Fibroblast of lung (primary cell): ENCODE results near the gene PCDHGB4. TPM values are rescaled to one million over a fixed set of nuclear protein-coding genes. Genes with fewer than 3 reads are reported as not detected.
A peak's percentile ranks its signal among the peaks of the same experiment; 100 is the strongest.
"Not testable (repeated sequence)": the region's sequence is repeated elsewhere in the genome, so short reads cannot be mapped to it uniquely, and the experiment has no call there.

ENCODE experiments used
- DNase-seq, 2 donors: peaks; one replicate each; pipeline versions ENCODE4 v3.0.0 to v3.0.0-alpha.2; 2010; ENCODE audit warnings: low read depth in 2 of 2
- H2AFZ ChIP-seq: 2 replicates; pipeline ENCODE4 v1.5.1; 2012; ENCODE audit warnings: low read length, control low read depth, inconsistent platforms
- H3K27ac ChIP-seq: 2 replicates; pipeline ENCODE4 v1.5.1; 2011; ENCODE audit warnings: low read length, control low read depth; ENCODE audit not compliant: insufficient read depth
- H3K27me3 ChIP-seq: 2 replicates; pipeline ENCODE4 v1.5.1; 2011; ENCODE audit warnings: mild to moderate bottlenecking, low read length; ENCODE audit not compliant: control insufficient read depth, insufficient read depth
- H3K36me3 ChIP-seq: 2 replicates; pipeline ENCODE4 v1.5.1; 2011; ENCODE audit warnings: low read length; ENCODE audit not compliant: control insufficient read depth, insufficient read depth
- H3K4me1 ChIP-seq: 2 replicates; pipeline ENCODE4 v1.5.1; 2011; ENCODE audit warnings: low read length; ENCODE audit not compliant: control insufficient read depth, insufficient read depth; ENCODE audit errors: extremely low read depth
- H3K4me2 ChIP-seq: 2 replicates; pipeline ENCODE4 v1.5.1; 2011; ENCODE audit warnings: low read length, control low read depth; ENCODE audit not compliant: insufficient read depth; ENCODE audit errors: extremely low read depth
- H3K4me3 ChIP-seq, 4 experiments: fragments of 200-600 bp in 1 of 4; sonication (generic) in 1 of 4; replicated peaks in 1 of 4; 2 replicates each; pipeline ENCODE4 v1.5.1; 2011 to 2016; ENCODE audit warnings: low read length in 4 of 4, low read depth in 3 of 4, mild to moderate bottlenecking in 3 of 4, control low read depth in 2 of 4, inconsistent platforms in 1 of 4, mixed read lengths in 1 of 4; ENCODE audit not compliant: insufficient read depth in 1 of 4; ENCODE audit errors: control extremely low read depth in 1 of 4
- H3K79me2 ChIP-seq: 2 replicates; pipeline ENCODE4 v1.5.1; 2012; ENCODE audit warnings: mild to moderate bottlenecking, low read length, inconsistent platforms; ENCODE audit not compliant: control insufficient read depth, insufficient read depth
- H3K9ac ChIP-seq: 2 replicates; pipeline ENCODE4 v1.5.1; 2011; ENCODE audit warnings: mild to moderate bottlenecking, low read length, control low read depth; ENCODE audit not compliant: insufficient read depth
- H3K9me3 ChIP-seq: 2 replicates; pipeline ENCODE4 v1.5.1; 2012; ENCODE audit warnings: low read depth, low read length; ENCODE audit not compliant: control insufficient read depth, insufficient read depth
- H4K20me1 ChIP-seq: 2 replicates; pipeline ENCODE4 v1.5.1; 2011; ENCODE audit warnings: low read length; ENCODE audit not compliant: control insufficient read depth, insufficient read depth; ENCODE audit errors: extremely low read depth
- CTCF ChIP-seq, 2 donors: IDR thresholded peaks in 1 of 2; conservative IDR thresholded peaks in 1 of 2; 1 replicate in 1 of 2; 2 replicates in 1 of 2; pipeline ENCODE4 v1.5.1; 2011 to 2012; ENCODE audit warnings: low read length in 2 of 2, control low read depth in 1 of 2, inconsistent platforms in 1 of 2, low read depth in 1 of 2, mild to moderate bottlenecking in 1 of 2
- EZH2 ChIP-seq: IDR thresholded peaks from 2 replicates; pipeline ENCODE4 v1.5.1; 2012; ENCODE audit warnings: low read length, control low read depth, mild to moderate bottlenecking; ENCODE audit errors: missing control alignments
- polyA plus RNA-seq, 2 donors: library from polyadenylated mRNA; depleted of rRNA in 1 of 2; stranded (reverse) in 1 of 2; unstranded in 1 of 2; fragments of >200 nt; gene quantifications; 2 replicates each; pipeline ENCODE4 v1.2.1, GENCODE V29; 2011 to 2012; ENCODE audit warnings: missing spikeins in 1 of 2
- total RNA-seq: library from RNA; depleted of rRNA; stranded (reverse); fragments of >200 nt; gene quantifications from 2 replicates; pipeline ENCODE4 v1.2.1, GENCODE V29; 2014

PCDHGB4 gene
- total and polyA plus RNA-seq, 2 donors (not counting 1 experiment from before 2014, with no cell fraction given), result 13.3 to 18.3 TPM

DNA sequence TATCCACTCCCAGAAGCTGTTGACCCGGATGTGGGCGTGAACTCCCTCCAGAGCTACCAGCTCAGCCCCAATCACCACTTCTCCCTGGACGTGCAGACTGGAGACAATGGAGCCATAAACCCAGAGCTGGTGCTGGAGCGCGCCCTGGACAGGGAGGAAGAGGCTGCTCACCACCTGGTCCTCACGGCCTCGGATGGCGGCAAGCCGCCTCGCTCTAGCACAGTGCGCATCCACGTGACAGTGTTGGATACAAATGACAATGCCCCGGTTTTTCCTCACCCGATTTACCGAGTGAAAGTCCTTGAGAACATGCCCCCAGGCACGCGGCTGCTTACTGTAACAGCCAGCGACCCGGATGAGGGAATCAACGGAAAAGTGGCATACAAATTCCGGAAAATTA is 5.8 kb downstream of the PCDHGB4 start:
- Histone ChIP-seq H4K20me1 (no peaks in the 10 kb centered on the region), H3K4me2 (no peak overlapping the region), H3K4me1 (no peaks in the 10 kb centered on the region), H3K4me3 (no peak overlapping the region), H3K79me2 (no peaks in the 10 kb centered on the region), H3K27me3 (no peaks in the 10 kb centered on the region), H3K9me3 (peaks cover 4% of the 10 kb centered on the region), H3K9ac (no peak overlapping the region), H3K36me3 (no peaks in the 10 kb centered on the region), H2AFZ (no peak overlapping the region), H3K27ac (no peak overlapping the region)
- TF ChIP-seq EZH2 (no peak), CTCF (conservative IDR thresholded peaks at IDR 0.05 in 1 of 2, IDR thresholded peaks at IDR 0.05 in 1 of 2; ENCODE audit: low read depth in 1 of 2, low read length in 2 of 2) (no peak)
- DNase-seq, result no peak

DNA sequence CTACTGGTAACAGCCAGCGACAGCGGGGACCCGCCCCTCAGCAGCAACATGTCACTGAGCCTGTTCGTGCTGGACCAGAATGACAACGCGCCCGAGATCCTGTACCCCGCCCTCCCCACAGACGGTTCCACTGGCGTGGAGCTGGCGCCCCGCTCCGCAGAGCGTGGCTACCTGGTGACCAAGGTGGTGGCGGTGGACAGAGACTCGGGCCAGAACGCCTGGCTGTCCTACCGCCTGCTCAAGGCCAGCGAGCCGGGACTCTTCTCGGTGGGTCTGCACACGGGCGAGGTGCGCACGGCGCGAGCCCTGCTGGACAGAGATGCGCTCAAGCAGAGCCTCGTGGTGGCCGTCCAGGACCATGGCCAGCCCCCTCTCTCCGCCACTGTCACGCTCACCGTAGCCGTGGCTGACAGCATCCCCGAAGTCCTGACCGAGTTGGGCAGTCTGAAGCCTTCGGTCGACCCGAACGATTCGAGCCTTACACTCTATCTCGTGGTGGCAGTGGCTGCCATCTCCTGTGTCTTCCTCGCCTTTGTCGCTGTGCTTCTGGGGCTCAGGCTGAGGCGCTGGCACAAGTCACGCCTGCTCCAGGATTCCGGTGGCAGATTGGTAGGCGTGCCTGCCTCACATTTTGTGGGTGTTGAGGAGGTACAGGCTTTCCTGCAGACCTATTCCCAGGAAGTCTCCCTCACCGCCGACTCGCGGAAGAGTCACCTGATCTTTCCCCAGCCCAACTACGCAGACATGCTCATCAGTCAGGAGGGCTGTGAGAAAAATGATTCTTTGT is 7.1 kb downstream of the PCDHGB4 start:
- not testable (repeated sequence) for H3K9me3 ChIP-seq, H3K79me2 ChIP-seq, H3K4me1 ChIP-seq, H3K4me2 ChIP-seq, H4K20me1 ChIP-seq, H3K9ac ChIP-seq, DNase-seq, H3K36me3 ChIP-seq, H2AFZ ChIP-seq, H3K27ac ChIP-seq, H3K4me3 ChIP-seq, H3K27me3 ChIP-seq

- peak within 1 kb of the TSS; percentile 50 for H3K27ac ChIP-seq
- H3K27me3 ChIP-seq, H3K4me1 ChIP-seq, H4K20me1 ChIP-seq, H3K79me2 ChIP-seq, H3K36me3 ChIP-seq, H3K9ac ChIP-seq, H2AFZ ChIP-seq, H3K9me3 ChIP-seq: not testable (repeated sequence)
- peak; percentile 50 to 65 for DNase-seq
- H3K4me3 ChIP-seq, result peak within 1 kb of the TSS; percentile 22 to 56 (median 39)
- peak; percentile 54 to 60 for TF ChIP-seq CTCF (conservative IDR thresholded peaks at IDR 0.05 in 1 of 2, IDR thresholded peaks at IDR 0.05 in 1 of 2; ENCODE audit: low read depth in 1 of 2, low read length in 2 of 2)
- peak within 1 kb of the TSS; percentile 23 for H3K4me2 ChIP-seq
These were observed 10.5 kb downstream of the PCDHGB4 start, which contains the start of gene PCDHGB5 for GRCh38 chr5:141397756-141398551. PCDHGB5 (plus strand) TSS chr5:141397947; CDS start chr5:141398128, 181 bp downstream.
